A549 (cell line): ENCODE data around the gene POLD1.

Experiments
- EHMT2 ChIP-seq: fragments of 200-600 bp; sonication (generic); IDR thresholded peaks from 2 replicates; pipeline ENCODE4 v1.6.1; 2016; ENCODE audit warnings: antibody characterized with exemption, low read depth, mild to moderate bottlenecking, moderate library complexity
- HEYL ChIP-seq: fragments of 250-450 bp; sonication (Bioruptor Pico); IDR thresholded peaks from 2 replicates; pipeline ENCODE4 v1.8.0; 2021; ENCODE audit warnings: mild to moderate bottlenecking, moderate library complexity
- JUNB ChIP-seq: fragments of >200 bp; sonication (Bioruptor Twin); formaldehyde crosslinking; IDR thresholded peaks from 2 replicates; pipeline ENCODE4 v1.6.1; 2016
- SREBF2 ChIP-seq: fragments of 450-650 bp; IDR thresholded peaks from 2 replicates; pipeline ENCODE4 v1.6.1; 2014; ENCODE audit warnings: mild to moderate bottlenecking, moderate library complexity
- TF ChIP-seq, protein P1 (sequence below): fragments of >200 bp; sonication (Bioruptor Twin); formaldehyde crosslinking; IDR thresholded peaks from 3 replicates; pipeline ENCODE4 v1.5.1; 2016

DNA sequence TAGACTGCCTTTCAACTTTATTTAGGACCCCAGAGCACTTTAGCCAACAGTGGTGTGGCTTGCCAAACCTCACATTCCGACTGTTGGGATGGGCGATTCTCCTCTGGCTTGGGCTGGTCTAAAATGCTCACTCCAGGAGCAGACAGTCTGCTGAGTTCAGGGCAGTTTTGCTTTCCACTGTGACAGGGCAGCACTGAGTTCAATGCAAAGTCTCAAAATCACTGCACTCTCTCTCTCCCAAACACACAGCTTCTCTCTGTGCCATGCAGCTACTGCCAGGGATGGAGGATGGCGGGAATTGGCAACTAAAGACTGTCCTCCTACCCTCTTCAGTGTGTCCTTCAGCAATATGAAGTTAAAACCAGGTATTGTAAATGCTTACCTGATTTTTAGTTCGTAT, 31.9 kb upstream of the POLD1 start:
- TF ChIP-seq, protein P1, sequence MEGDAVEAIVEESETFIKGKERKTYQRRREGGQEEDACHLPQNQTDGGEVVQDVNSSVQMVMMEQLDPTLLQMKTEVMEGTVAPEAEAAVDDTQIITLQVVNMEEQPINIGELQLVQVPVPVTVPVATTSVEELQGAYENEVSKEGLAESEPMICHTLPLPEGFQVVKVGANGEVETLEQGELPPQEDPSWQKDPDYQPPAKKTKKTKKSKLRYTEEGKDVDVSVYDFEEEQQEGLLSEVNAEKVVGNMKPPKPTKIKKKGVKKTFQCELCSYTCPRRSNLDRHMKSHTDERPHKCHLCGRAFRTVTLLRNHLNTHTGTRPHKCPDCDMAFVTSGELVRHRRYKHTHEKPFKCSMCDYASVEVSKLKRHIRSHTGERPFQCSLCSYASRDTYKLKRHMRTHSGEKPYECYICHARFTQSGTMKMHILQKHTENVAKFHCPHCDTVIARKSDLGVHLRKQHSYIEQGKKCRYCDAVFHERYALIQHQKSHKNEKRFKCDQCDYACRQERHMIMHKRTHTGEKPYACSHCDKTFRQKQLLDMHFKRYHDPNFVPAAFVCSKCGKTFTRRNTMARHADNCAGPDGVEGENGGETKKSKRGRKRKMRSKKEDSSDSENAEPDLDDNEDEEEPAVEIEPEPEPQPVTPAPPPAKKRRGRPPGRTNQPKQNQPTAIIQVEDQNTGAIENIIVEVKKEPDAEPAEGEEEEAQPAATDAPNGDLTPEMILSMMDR = no peak
- TF ChIP-seq HEYL (no peak), EHMT2 (no peak), SREBF2 (no peak), JUNB (no peak)
